Ectodermal cell (in vitro differentiated cells): ENCODE results near the gene GPRIN1.
"Not testable (repeated sequence)": the region's sequence is repeated elsewhere in the genome, so short reads cannot be mapped to it uniquely, and the experiment has no call there.

Source experiments
- H3K27ac ChIP-seq: 2 replicates; pipeline ENCODE4 v1.7.0; 2013; ENCODE audit warnings: mild to moderate bottlenecking, low read depth, low read length; ENCODE audit not compliant: insufficient read depth, poor library complexity, severe bottlenecking
- H3K27me3 ChIP-seq: 2 replicates; pipeline ENCODE4 v1.7.0; 2013; ENCODE audit warnings: mild to moderate bottlenecking, low read length; ENCODE audit not compliant: insufficient read depth, control insufficient read depth, poor library complexity, severe bottlenecking
- H3K36me3 ChIP-seq: one replicate; pipeline ENCODE4 v1.7.0; 2013; ENCODE audit warnings: low read length; ENCODE audit not compliant: control insufficient read depth, insufficient read depth
- H3K4me1 ChIP-seq: one replicate; pipeline ENCODE4 v1.7.0; 2013; ENCODE audit warnings: low read length; ENCODE audit not compliant: control insufficient read depth, insufficient read depth
- H3K4me3 ChIP-seq: 2 replicates; pipeline ENCODE4 v1.7.0; 2013; ENCODE audit warnings: low read depth, low read length, control low read depth; ENCODE audit not compliant: insufficient read depth
- H3K9me3 ChIP-seq: 2 replicates; pipeline ENCODE4 v1.7.0; 2013; ENCODE audit warnings: mild to moderate bottlenecking, low read length, moderate library complexity; ENCODE audit not compliant: control insufficient read depth
- WGBS, 2 experiments: methylation state at CpG; one replicate each; pipeline ENCODE4 v1.1.7; 2013; ENCODE audit warnings: missing lambda C conversion rate in 2 of 2; 5-methylcytosine and 5-hydroxymethylcytosine counted together

Gene GPRIN1

GRCh38 chr5:176597417-176598389 is 12.3 kb downstream of the GPRIN1 start:
- H3K36me3 ChIP-seq: no peaks in the 10 kb centered on the region
- H3K4me1 ChIP-seq: no peaks in the 10 kb centered on the region
- no peak overlapping the region for H3K27ac ChIP-seq
- H3K9me3 ChIP-seq: no peaks in the 10 kb centered on the region
- 88 to 90% methylated on average over 47 of the region's 47 CpGs for WGBS, 2 experiments
- no peak overlapping the region for H3K4me3 ChIP-seq
- no peaks in the 10 kb centered on the region for H3K27me3 ChIP-seq

GRCh38 chr5:176596689-176597416 is 13.1 kb downstream of the GPRIN1 start:
- H3K27me3 ChIP-seq: no peaks in the 10 kb centered on the region
- WGBS, 2 experiments: 75 to 77% methylated on average over 98 of the region's 98 CpGs
- no peak overlapping the region for H3K27ac ChIP-seq
- H3K36me3 ChIP-seq: no peaks in the 10 kb centered on the region
- H3K4me1 ChIP-seq: no peaks in the 10 kb centered on the region
- H3K4me3 ChIP-seq: no peak overlapping the region
- H3K9me3 ChIP-seq: no peaks in the 10 kb centered on the region

GRCh38 chr5:176596069-176596644 is 13.8 kb downstream of the GPRIN1 start:
- Histone ChIP-seq H3K4me3 (no peak overlapping the region), H3K36me3 (no peaks in the 10 kb centered on the region), H3K9me3 (no peaks in the 10 kb centered on the region), H3K27me3 (no peaks in the 10 kb centered on the region), H3K27ac (no peak overlapping the region), H3K4me1 (no peaks in the 10 kb centered on the region)
- WGBS, 2 experiments: 95 to 96% methylated on average over 23 of the region's 23 CpGs

GRCh38 chr5:176595386-176595943 is 14.5 kb downstream of the GPRIN1 start:
- Histone ChIP-seq H3K9me3 (no peaks in the 10 kb centered on the region), H3K4me3 (no peak overlapping the region), H3K27me3 (no peaks in the 10 kb centered on the region), H3K27ac (no peak overlapping the region), H3K4me1 (no peaks in the 10 kb centered on the region), H3K36me3 (no peaks in the 10 kb centered on the region)
- WGBS, 2 experiments: 92 to 94% methylated on average over 11 of the region's 11 CpGs

- H3K4me3 ChIP-seq: no peak overlapping the region
- WGBS, 2 experiments: 94% methylated on average over 8 of the region's 8 CpGs
- no peaks in the 10 kb centered on the region for H3K9me3 ChIP-seq
- no peaks in the 10 kb centered on the region for H3K4me1 ChIP-seq
- no peak overlapping the region for H3K27ac ChIP-seq
- no peaks in the 10 kb centered on the region for H3K27me3 ChIP-seq
- H3K36me3 ChIP-seq: no peaks in the 10 kb centered on the region
Observed at GRCh38 chr5:176594554-176594953, 15.4 kb downstream of the GPRIN1 start.

GRCh38 chr5:176593273-176593869 is 16.6 kb downstream of the GPRIN1 start:
- H3K9me3 ChIP-seq: no peaks in the 10 kb centered on the region
- WGBS, 2 experiments: 91 to 93% methylated on average over 11 to 12 of the region's 12 CpGs
- H3K4me1 ChIP-seq: no peaks in the 10 kb centered on the region
- H3K36me3 ChIP-seq: no peaks in the 10 kb centered on the region
- no peaks in the 10 kb centered on the region for H3K27me3 ChIP-seq
- no peak overlapping the region for H3K4me3 ChIP-seq
- H3K27ac ChIP-seq: no peak overlapping the region

GRCh38 chr5:176592573-176592972 is 17.4 kb downstream of the GPRIN1 start:
- 89 to 98% methylated on average over 3 of the region's 3 CpGs for WGBS, 2 experiments
- Histone ChIP-seq H3K4me1 (no peaks in the 10 kb centered on the region), H3K36me3 (no peaks in the 10 kb centered on the region), H3K4me3 (no peak overlapping the region), H3K27me3 (no peaks in the 10 kb centered on the region), H3K27ac (no peak overlapping the region), H3K9me3 (no peaks in the 10 kb centered on the region)

GRCh38 chr5:176591667-176592066 is 18.3 kb downstream of the GPRIN1 start:
- not testable (repeated sequence) for H3K27me3 ChIP-seq, H3K36me3 ChIP-seq, H3K27ac ChIP-seq, H3K4me3 ChIP-seq, H3K4me1 ChIP-seq, H3K9me3 ChIP-seq
- 63 to 68% methylated on average over 2 of the region's 2 CpGs for WGBS, 2 experiments

GRCh38 chr5:176590035-176590717 is 19.8 kb downstream of the GPRIN1 start:
- H3K4me1 ChIP-seq: no peaks in the 10 kb centered on the region
- H3K9me3 ChIP-seq: no peaks in the 10 kb centered on the region
- H3K36me3 ChIP-seq: no peaks in the 10 kb centered on the region
- 86 to 89% methylated on average over 17 of the region's 17 CpGs for WGBS, 2 experiments
- H3K27ac ChIP-seq: no peak overlapping the region
- no peaks in the 10 kb centered on the region for H3K27me3 ChIP-seq
- no peak overlapping the region for H3K4me3 ChIP-seq
